Upper lobe of right lung (tissue), 1 donor: ENCODE results near the gene ZNF101. TPM values are rescaled to one million over a fixed set of nuclear protein-coding genes. Genes with fewer than 3 reads are reported as not detected.

ENCODE experiments used
- ATAC-seq: fragments of 200-7000 bp; cut with Tn5 transposase; one replicate; pipeline ENCODE4 v1.9.1; 2020; ENCODE audit warnings: mild to moderate bottlenecking, moderate library complexity
- DNase-seq: peaks from one replicate; pipeline ENCODE4 v3.0.0-alpha.2; 2020
- H3K27ac ChIP-seq: fragments of 200-600 bp; one replicate; pipeline ENCODE4 v1.8.0; 2022
- H3K27me3 ChIP-seq: fragments of 200-600 bp; one replicate; pipeline ENCODE4 v1.8.0; 2022; ENCODE audit warnings: mild to moderate bottlenecking
- H3K36me3 ChIP-seq: fragments of 200-600 bp; one replicate; pipeline ENCODE4 v1.8.0; 2022
- H3K4me1 ChIP-seq: fragments of 200-600 bp; one replicate; pipeline ENCODE4 v1.8.0; 2022
- H3K4me3 ChIP-seq: fragments of 200-600 bp; one replicate; pipeline ENCODE4 v1.8.0; 2022; ENCODE audit warnings: mild to moderate bottlenecking
- H3K9me3 ChIP-seq: fragments of 200-600 bp; one replicate; pipeline ENCODE4 v1.8.0; 2022
- CTCF ChIP-seq: fragments of 200-600 bp; IDR thresholded peaks from one replicate; pipeline ENCODE4 v1.8.0; 2022; ENCODE audit warnings: antibody characterized with exemption
- intact Hi-C: fragments of 100-400 bp; cut with DNase I; formaldehyde crosslinking; loops from one replicate; pipeline ENCODE4 v1.11.0; 2022
- total RNA-seq: library from RNA; stranded (reverse); fragmentation: NEBNext Ultra II Directional; extraction: Animal tissue kit (Norgen Biotek cat#: 25700); gene quantifications from one replicate; pipeline ENCODE4 v1.2.1, GENCODE V29; 2021
- donor health status: DM: no; HTN: yes; CAD: no; lungs with severe emphysema.

ZNF101 gene
- total RNA-seq, 1 donor from 2014 or later, result 11.1 TPM

DNA sequence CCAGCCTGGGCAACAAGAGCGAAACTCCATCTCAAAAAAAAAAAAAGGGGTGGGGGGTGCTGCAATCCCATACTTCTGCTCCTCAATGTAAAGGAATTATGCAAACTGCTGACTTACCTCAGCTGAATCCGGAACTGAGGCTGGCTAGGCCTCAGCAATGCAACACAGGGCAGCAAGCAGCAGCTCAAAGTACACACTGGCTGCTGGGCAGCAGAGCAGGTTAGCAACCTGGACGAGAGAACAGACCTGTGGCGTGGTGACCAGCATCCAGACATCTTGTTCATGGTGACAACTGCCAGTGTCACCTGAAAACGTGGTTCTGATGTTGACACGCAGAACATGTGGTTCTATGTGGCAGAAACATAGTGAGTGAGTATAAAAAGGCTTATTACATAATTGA, 36.2 kb downstream of the ZNF101 start:
- no peak for TF ChIP-seq CTCF
- H3K36me3 ChIP-seq, result no peaks in the 10 kb centered on the region
- intact Hi-C loops, result no loop called here
- no peak overlapping the region for H3K4me3 ChIP-seq
- H3K4me1 ChIP-seq, result no peaks in the 10 kb centered on the region
- H3K27ac ChIP-seq, result no peak overlapping the region
- ATAC-seq (no peak), DNase-seq (no peak)
- no peaks in the 10 kb centered on the region for H3K27me3 ChIP-seq
- H3K9me3 ChIP-seq, result peaks cover 73% of the 10 kb centered on the region

DNA sequence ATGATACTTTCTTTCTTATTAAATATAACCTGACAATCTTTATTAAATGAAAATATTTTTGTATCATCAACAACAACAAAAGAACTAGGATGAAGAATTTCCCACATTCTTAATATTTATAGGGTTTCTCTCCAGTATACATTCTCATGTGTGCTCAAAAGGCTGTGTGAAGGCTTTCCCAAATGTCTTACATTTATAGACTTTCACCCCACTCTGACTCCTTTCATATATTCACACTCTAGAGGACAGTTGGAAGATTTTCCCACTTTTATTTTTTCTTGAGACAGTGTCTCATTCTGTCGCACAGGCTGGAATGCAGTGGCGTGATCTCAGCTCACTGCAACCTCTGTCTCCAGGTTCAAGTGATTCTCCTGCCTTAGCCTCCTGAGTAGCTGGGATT, 41.9 kb downstream of the ZNF101 start:
- intact Hi-C loops, result no loop called here
- H3K4me3 ChIP-seq, result no peak overlapping the region
- H3K36me3 ChIP-seq, result peaks cover 22% of the 10 kb centered on the region
- peaks cover 96% of the 10 kb centered on the region for H3K9me3 ChIP-seq
- H3K4me1 ChIP-seq, result no peaks in the 10 kb centered on the region
- no peak for TF ChIP-seq CTCF
- no peaks in the 10 kb centered on the region for H3K27me3 ChIP-seq
- DNase-seq (no peak), ATAC-seq (no peak)
- H3K27ac ChIP-seq, result no peak overlapping the region

GRCh38 chr19:19711306-19711933, 42.8 kb downstream of the ZNF101 start:
- Histone ChIP-seq H3K36me3 (peaks cover 22% of the 10 kb centered on the region), H3K27ac (no peak overlapping the region), H3K9me3 (peaks cover 96% of the 10 kb centered on the region), H3K4me1 (no peaks in the 10 kb centered on the region), H3K4me3 (no peak overlapping the region), H3K27me3 (no peaks in the 10 kb centered on the region)
- no peak for ATAC-seq
- DNase-seq, result no peak
- intact Hi-C loops, result no loop called here
- TF ChIP-seq CTCF, result no peak

- ATAC-seq (no peak), DNase-seq (no peak)
- Histone ChIP-seq H3K36me3 (peaks cover 22% of the 10 kb centered on the region), H3K4me1 (no peaks in the 10 kb centered on the region), H3K27me3 (no peaks in the 10 kb centered on the region), H3K9me3 (peaks cover 96% of the 10 kb centered on the region), H3K4me3 (no peak overlapping the region), H3K27ac (no peak overlapping the region)
- intact Hi-C loops, result no loop called here
- no peak for TF ChIP-seq CTCF
Observed at GRCh38 chr19:19711934-19712828, 43.5 kb downstream of the ZNF101 start.

DNA sequence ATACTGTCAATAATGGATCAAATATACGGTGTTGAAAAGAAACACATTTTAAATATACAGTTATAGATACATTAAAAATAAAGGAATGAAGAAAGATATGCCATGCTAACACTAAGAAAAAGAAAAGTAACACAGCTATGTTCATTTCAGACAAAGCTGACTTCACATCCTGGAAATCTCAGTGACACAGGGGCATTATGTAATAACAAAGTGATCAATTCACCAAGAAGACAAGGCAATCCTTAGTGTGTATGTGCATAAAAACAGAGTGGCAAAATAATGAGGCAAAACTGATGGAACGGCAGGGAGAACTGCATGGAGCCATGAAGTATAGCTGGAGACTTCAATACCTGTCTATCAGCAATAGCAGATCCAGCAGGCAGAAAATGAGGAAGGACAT, 51.2 kb downstream of the ZNF101 start:
- intact Hi-C loops, result no loop called here
- DNase-seq (no peak), ATAC-seq (no peak)
- Histone ChIP-seq H3K4me1 (no peaks in the 10 kb centered on the region), H3K9me3 (peaks cover 80% of the 10 kb centered on the region), H3K27ac (no peak overlapping the region), H3K4me3 (no peak overlapping the region), H3K27me3 (no peaks in the 10 kb centered on the region), H3K36me3 (no peaks in the 10 kb centered on the region)
- no peak for TF ChIP-seq CTCF
